ENCODE results near the gene PRUNE1. TPM values are rescaled to one million over a fixed set of nuclear protein-coding genes. Genes with fewer than 3 reads are reported as not detected.
A peak's percentile ranks its signal among the peaks of the same experiment; 100 is the strongest.

PRUNE1 gene
- total RNA-seq, 1 donor from 2014 or later, result 22.5 TPM

- Mint-ChIP-seq H3K27ac (ENCODE audit: unreplicated experiment) (peak overlapping the region; percentile 97), H3K9me3 (no peaks in the 10 kb centered on the region), H3K4me3 (peak overlapping the region; percentile 97), H3K36me3 (ENCODE audit: low read depth) (no peaks in the 10 kb centered on the region), H3K4me1 (peaks cover 30% of the 10 kb centered on the region), H3K27me3 (ENCODE audit: low read depth) (no peaks in the 10 kb centered on the region)
- peak; percentile 64 for DNase-seq (ENCODE audit: low read depth, low spot score)
- TF ChIP-seq, protein P1, sequence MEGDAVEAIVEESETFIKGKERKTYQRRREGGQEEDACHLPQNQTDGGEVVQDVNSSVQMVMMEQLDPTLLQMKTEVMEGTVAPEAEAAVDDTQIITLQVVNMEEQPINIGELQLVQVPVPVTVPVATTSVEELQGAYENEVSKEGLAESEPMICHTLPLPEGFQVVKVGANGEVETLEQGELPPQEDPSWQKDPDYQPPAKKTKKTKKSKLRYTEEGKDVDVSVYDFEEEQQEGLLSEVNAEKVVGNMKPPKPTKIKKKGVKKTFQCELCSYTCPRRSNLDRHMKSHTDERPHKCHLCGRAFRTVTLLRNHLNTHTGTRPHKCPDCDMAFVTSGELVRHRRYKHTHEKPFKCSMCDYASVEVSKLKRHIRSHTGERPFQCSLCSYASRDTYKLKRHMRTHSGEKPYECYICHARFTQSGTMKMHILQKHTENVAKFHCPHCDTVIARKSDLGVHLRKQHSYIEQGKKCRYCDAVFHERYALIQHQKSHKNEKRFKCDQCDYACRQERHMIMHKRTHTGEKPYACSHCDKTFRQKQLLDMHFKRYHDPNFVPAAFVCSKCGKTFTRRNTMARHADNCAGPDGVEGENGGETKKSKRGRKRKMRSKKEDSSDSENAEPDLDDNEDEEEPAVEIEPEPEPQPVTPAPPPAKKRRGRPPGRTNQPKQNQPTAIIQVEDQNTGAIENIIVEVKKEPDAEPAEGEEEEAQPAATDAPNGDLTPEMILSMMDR (conservative IDR thresholded peaks at IDR 0.05), result peak; percentile 67
Measured at GRCh38 chr1:151047925-151048644, 39.8 kb downstream of the PRUNE1 start.

DNA sequence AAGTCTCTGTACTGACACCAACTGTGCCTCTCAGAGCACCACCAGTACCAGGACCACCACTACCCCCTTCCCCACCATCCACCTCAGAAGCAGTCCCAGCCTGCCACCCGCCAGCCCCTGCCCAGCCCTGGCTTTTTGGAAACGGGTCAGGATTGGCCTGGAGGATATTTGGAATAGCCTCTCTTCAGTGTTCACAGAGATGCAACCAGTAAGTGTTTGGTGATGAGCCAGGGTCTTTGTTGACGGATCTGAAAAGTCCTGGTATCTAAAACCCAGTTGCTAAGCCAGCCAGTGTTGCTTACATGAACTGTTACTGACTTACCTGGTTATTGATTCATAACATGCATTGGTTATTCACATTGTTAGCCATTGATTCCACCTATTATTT lies 40.4 kb downstream of the PRUNE1 start:
- Mint-ChIP-seq H3K36me3 (ENCODE audit: low read depth) (no peaks in the 10 kb centered on the region), H3K27me3 (ENCODE audit: low read depth) (no peaks in the 10 kb centered on the region), H3K27ac (ENCODE audit: unreplicated experiment) (peak overlapping the region; percentile 6), H3K4me1 (peaks cover 30% of the 10 kb centered on the region), H3K4me3 (peak overlapping the region; percentile 97), H3K9me3 (no peaks in the 10 kb centered on the region)
- no peak for DNase-seq (ENCODE audit: low read depth, low spot score)
- TF ChIP-seq, protein P1 (conservative IDR thresholded peaks at IDR 0.05), result peak; percentile 8

DNA sequence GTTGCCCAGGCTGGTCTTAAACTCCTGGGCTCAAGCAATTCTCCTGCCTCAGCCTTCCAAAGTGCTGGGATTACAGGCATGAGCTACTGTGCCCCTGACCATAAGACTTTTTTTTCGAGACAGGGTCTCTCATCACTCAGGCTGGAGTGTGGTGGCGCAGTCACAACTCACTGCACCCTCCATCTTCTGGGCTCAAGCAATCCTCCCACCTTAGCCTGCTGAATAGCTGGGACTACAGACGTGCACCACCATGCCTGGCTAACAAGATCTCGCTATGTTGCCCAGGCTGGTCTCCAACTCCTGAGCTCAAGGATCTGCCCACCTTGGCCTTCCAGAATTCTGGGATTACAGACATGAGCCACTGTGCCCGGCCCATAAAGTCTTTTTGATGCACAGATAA lies 41.2 kb downstream of the PRUNE1 start:
- H3K36me3 Mint-ChIP-seq (ENCODE audit: low read depth), result peaks cover 3% of the 10 kb centered on the region
- peak overlapping the region; percentile 97 for H3K4me3 Mint-ChIP-seq
- no peak for DNase-seq (ENCODE audit: low read depth, low spot score)
- no peaks in the 10 kb centered on the region for H3K27me3 Mint-ChIP-seq (ENCODE audit: low read depth)
- H3K9me3 Mint-ChIP-seq, result no peaks in the 10 kb centered on the region
- H3K4me1 Mint-ChIP-seq, result peaks cover 30% of the 10 kb centered on the region
- no peak overlapping the region for H3K27ac Mint-ChIP-seq (ENCODE audit: unreplicated experiment)
- TF ChIP-seq, protein P1 (conservative IDR thresholded peaks at IDR 0.05), result no peak

DNA sequence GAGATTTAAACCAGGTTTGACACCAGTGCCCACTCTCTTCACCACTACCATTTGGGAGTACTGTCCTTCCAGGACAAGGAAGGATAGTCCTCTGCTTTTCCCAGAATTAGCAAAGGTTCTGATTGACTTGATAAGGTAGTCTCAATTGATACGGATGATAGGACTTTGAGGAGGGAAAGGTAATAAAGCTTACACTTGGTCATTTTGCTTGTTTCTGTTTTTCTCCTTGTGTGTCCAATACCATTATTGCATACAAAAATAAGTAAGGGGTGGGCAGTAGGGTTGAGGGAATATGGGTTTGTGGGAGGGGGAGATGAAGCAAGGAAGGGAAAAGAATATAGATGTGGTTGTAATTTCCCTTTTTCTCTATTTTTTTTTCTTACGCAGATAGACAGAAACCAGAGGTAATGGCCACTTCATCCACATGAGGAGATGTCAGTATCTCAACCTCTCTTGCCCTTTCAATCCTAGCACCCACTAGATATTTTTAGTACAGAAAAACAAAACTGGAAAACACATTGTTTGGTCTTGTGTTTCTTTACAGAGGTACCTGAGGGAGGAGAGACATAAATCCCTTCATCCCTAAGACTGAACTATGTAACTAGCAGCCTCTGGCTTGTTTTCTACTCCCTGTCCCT lies 41.9 kb downstream of the PRUNE1 start:
- Mint-ChIP-seq H3K9me3 (no peaks in the 10 kb centered on the region), H3K4me1 (peaks cover 30% of the 10 kb centered on the region), H3K27me3 (ENCODE audit: low read depth) (no peaks in the 10 kb centered on the region), H3K27ac (ENCODE audit: unreplicated experiment) (no peak overlapping the region), H3K36me3 (ENCODE audit: low read depth) (peaks cover 9% of the 10 kb centered on the region), H3K4me3 (peak overlapping the region; percentile 97)
- no peak for DNase-seq (ENCODE audit: low read depth, low spot score)
- TF ChIP-seq, protein P1 (conservative IDR thresholded peaks at IDR 0.05), result no peak

GRCh38 chr1:151051356-151052009 lies 43.2 kb downstream of the PRUNE1 start:
- Mint-ChIP-seq H3K27me3 (ENCODE audit: low read depth) (no peaks in the 10 kb centered on the region), H3K36me3 (ENCODE audit: low read depth) (peaks cover 10% of the 10 kb centered on the region), H3K4me1 (peaks cover 38% of the 10 kb centered on the region), H3K4me3 (peak overlapping the region; percentile 67), H3K27ac (ENCODE audit: unreplicated experiment) (no peak overlapping the region), H3K9me3 (no peaks in the 10 kb centered on the region)
- TF ChIP-seq, protein P1 (conservative IDR thresholded peaks at IDR 0.05), result no peak
- no peak for DNase-seq (ENCODE audit: low read depth, low spot score)
